ENCODE data around the gene CACNA1G.

The CACNA1G gene

DNA sequence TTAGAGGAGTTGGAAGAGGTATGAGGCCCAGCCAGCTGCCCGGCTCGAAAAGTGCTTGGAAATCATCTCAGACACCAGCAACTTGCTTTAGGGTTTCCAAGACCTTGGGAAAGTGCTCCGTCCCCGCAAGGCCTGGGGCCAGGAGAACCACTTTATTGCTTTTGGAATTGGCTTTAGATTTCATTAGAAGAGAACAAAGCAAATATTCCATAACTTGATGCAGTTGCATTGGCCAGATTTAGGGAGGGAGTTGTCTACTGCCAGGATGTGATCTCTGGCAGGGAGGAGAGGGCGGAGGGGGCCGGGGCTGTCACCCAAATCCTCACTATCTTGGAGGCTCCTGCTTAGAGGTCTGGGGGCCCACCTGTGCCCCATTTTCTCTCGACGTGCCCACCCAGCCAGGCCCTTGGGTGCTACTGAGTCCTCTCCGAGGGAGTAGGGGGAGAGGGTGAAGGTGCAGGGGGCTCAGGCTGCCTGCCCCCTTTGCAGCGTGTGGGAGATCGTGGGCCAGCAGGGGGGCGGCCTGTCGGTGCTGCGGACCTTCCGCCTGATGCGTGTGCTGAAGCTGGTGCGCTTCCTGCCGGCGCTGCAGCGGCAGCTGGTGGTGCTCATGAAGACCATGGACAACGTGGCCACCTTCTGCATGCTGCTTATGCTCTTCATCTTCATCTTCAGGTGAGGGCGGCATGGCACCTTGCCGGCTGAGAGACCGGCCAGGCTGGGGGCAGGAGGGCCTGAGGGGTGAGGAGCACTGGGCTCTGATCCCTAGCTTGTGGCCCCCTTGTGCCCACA, 30.6 kb downstream of the CACNA1G start:
- DNase-seq: no peak

- no peak for DNase-seq
Observed at GRCh38 chr17:50593321-50593720, 32.8 kb downstream of the CACNA1G start.

DNA sequence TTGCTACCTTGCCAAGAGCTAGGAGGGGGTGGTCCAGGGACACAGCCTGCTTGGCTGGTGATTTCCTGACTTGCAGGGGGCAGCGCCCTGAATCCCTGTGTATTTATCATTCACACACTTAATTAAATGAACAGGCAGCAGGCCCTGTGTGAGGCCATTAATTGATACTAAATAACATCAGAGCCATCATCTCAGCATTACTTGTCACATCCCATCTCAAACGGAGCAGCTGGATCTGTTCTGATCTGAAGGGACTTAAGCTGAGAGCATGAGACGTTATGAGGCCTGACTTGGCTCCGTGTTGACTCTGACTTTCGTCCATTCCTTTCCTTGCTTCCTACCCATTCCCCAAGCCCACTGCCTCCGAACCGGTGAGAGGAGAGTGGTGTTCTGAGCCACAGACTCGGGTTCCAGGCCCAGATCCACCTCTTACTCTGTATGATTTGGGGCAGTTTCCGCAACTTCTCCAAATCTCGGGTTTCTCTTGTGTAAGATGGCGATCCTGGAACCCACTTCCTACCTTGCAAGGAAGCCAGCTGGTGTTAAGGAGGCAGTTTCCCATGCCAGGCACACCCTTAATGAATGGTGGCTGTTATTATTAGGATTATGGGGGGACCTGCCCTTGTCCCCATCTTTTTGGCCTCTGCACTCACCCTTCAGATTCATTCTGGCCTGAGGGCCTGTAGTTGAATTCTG, 33.8 kb downstream of the CACNA1G start:
- no peak for DNase-seq

DNA sequence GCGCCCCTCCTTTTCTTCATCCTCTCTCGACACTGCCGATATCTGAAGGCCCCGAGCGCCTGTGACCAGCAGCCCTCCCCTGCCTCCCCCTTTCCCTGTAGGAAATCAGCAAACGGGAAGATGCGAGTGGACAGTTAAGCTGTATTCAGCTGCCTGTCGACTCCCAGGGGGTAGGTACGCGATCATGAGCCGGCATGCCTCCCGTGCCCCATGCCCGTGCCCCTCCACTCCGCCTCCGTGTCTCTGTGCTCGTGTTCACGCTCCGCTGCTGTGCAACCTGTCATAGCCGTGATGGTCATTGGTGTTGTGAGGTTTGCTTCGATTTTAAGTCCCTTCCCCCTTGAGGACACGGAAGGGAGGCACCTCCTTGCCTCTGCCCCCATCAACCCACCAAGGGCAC, 34.4 kb downstream of the CACNA1G start:
- no peak for DNase-seq

- no peak for DNase-seq
Observed at GRCh38 chr17:50596191-50597037, 35.9 kb downstream of the CACNA1G start.

DNA sequence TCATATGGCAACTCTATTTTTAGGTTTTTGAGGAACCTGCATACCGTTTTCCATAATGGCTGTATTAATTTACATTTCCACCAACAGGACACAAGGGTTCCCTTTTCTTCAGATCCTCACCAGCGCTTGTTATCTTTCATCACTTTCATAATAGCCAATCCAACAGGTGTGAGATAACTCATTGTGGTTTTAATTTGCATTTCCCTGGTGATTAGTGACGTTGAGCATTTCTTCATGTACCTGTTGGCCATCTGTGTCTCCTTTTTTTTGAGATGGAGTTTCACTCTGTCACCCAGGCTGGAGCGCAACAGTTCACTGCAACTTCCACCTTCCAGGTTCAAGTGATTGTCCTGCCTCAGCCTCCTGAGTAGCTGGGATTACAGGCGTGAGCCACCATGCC, 38.0 kb downstream of the CACNA1G start:
- DNase-seq: no peak

- DNase-seq: no peak
Observed at GRCh38 chr17:50599606-50600005, 39.1 kb downstream of the CACNA1G start.

- DNase-seq: no peak
Observed at GRCh38 chr17:50601823-50602375, 41.4 kb downstream of the CACNA1G start.

DNA sequence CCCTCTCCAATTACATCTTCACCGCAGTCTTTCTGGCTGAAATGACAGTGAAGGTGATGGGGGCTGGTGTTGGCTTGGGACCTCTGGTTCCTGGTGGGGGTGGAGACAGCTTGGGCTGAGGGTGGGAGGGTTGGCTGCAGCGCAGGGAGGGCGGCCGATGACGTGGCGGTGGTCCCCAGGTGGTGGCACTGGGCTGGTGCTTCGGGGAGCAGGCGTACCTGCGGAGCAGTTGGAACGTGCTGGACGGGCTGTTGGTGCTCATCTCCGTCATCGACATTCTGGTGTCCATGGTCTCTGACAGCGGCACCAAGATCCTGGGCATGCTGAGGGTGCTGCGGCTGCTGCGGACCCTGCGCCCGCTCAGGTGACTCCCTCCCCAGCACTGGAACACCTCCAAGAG, 42.3 kb downstream of the CACNA1G start:
- DNase-seq: no peak

DNA sequence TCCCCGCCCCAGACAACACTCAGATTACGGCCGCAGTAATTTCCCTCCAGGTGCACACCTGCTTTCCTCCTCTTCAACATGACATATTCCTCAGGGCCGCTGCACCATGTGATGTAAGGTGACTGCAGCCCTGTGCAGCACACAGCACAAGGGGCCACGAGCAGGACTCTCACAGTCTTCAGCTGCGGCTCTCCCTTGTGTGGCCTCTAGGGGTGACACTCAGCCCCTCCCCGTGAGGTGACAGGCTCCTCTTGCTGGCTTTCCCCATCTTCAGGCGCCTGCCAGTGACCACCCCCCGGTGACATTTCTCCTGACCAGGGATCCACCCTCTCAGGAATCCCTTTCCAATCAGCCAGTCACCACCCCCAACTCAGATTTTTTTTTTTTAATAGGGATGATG, 42.8 kb downstream of the CACNA1G start:
- DNase-seq: no peak

GRCh38 chr17:50604513-50604912, 44.0 kb downstream of the CACNA1G start:
- no peak for DNase-seq

- no peak for DNase-seq
Observed at GRCh38 chr17:50605429-50605828, 44.9 kb downstream of the CACNA1G start.

DNA sequence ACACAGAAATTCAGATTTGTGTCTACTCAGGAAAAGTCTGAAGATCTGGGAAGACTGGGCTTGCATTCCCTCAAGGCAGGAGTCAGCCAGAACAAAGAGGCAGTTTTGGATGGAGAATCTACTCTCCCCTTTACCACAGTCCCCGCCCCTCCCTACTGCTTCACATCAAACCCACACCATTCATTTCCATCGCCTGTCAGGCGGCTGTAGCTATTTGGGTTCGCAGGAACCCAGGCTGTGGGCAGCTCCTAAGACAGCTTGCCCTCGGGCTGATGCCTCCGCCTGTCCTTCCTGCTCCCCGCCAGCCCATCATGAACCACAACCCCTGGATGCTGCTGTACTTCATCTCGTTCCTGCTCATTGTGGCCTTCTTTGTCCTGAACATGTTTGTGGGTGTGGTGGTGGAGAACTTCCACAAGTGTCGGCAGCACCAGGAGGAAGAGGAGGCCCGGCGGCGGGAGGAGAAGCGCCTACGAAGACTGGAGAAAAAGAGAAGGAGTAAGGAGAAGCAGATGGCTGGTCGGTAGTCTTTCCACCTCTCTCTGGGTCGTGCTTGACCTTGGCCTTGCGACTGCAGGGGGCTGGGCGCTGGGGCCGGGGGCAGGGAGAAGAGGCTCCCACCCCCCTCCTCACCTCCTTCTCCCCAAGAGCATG, 47.1 kb downstream of the CACNA1G start:
- DNase-seq: no peak

DNA sequence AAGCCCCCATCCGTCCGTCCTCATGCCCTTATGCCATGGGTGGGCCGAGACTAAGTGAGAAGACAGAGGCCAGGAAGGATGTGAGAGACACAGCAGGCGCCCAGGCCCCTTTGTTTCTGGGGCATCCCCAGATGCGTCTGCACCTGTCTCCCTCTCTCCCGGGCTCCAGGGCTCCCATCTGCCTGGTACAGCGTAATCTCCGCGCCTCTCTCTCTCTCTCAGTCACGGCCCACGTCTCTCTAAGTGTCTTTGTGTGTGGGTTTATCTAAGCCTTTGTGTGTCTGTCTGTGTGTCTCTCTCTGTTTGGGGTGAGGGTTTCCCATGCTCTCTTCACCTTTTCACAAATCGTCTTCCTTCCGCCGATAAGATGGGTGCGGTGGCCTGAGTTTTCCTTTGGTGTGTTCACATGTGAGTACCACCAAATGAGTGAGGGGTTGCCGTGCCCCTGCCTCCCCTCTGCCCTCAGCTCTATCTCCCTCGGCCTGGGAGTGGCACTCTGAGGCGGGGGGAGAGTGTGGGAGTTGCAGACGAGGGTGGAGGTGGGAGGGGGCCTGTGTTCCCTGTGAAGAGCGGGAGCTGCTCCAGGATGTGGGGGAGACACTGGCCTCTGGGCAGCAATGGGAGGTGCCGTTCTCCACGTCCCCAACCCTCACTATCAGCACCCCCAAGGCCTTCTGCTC, 48.3 kb downstream of the CACNA1G start:
- DNase-seq: no peak

DNA sequence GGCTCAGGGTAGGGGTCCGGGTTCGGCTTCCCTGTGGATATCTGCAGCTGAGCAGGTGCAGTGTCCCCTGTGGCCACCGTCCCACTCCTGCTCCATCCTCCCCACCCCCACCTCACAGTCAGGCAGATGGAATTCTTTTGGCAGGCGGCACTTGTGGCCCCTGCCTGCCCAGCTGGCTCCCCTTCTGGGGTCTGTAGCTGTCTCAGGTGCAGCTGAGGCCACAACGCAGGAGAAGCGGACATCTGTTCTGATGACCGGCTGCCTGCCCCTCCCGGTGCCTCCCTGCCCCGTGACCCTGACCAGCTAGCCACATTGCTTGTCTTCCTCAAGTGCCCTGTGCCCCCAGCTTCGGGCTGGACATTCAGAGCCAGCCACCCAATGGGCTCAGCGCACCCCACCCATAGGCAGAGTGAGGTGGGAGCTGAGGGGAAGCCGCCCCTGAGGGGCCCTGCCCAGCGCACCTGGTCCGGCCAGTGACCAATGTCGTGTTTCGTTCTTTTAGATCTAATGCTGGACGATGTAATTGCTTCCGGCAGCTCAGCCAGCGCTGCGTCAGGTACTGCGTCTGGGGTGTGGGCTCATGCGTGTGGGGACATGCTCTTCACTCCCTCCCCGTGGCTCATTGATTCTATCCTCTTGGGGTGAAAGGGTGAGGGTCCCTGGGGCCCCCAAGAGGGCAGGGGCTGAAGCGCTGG, 49.0 kb downstream of the CACNA1G start:
- no peak for DNase-seq

DNA sequence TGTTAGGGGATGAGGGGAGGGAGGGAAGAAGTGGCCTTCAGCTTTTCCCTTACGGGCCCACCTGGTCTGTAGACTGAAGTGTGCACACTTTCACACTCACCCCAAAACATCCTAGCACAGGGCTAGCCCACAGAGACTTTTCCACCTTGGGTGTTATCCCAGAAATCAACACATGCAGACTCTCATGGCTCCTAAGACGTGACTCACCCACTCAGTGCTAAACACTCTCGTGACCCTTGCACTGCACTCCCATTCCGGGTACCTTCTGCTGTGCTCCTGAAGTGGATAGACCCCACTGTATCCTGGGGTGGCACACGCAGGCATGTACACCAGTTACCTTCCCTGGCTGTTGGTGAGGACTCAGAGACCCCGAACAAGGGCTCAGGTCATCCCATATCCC, 51.1 kb downstream of the CACNA1G start:
- no peak for DNase-seq

GRCh38 chr17:50612281-50612680, 51.8 kb downstream of the CACNA1G start:
- DNase-seq: no peak

GRCh38 chr17:50613007-50613992, 52.8 kb downstream of the CACNA1G start:
- DNase-seq: no peak

- no peak for DNase-seq
Observed at GRCh38 chr17:50614471-50615051, 54.0 kb downstream of the CACNA1G start.

DNA sequence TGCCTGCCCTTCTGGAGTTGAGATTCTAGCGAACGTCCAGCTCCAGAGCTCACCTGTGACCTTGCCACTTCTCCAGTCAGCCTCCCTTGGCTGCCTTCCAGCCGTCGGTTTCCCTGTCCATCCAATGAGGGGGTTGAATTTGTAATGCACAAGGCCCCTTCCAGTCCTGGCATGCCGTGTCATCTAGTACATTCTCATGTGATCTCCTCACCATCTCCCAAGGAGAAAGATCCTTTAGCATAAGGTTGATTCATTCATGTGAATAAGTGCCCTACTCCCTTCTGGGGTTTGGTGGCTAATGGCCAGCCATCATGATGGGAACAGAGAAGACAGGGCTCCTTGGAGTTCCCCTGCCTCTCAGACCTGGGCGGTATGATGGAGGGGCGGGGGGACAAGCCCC, 55.3 kb downstream of the CACNA1G start:
- no peak for DNase-seq

All from SW 1271 (cell line).